OCI-LY3 (cell line): Measurements from ENCODE around the gene TRIML1.

Source experiments
- CTCF ChIP-seq: fragments of 200-600, 300-600 bp; sonication (generic); IDR thresholded peaks from 2 replicates; pipeline ENCODE4 v1.5.1; 2014; ENCODE audit warnings: antibody characterized with exemption, low read length, low read depth
- EZH2phosphoT487 ChIP-seq: fragments of 200-600 bp; shearing (Covaris generic); IDR thresholded peaks from 2 replicates; pipeline ENCODE4 v1.6.1; 2018; ENCODE audit warnings: antibody characterized with exemption, mixed run types, low read depth

DNA sequence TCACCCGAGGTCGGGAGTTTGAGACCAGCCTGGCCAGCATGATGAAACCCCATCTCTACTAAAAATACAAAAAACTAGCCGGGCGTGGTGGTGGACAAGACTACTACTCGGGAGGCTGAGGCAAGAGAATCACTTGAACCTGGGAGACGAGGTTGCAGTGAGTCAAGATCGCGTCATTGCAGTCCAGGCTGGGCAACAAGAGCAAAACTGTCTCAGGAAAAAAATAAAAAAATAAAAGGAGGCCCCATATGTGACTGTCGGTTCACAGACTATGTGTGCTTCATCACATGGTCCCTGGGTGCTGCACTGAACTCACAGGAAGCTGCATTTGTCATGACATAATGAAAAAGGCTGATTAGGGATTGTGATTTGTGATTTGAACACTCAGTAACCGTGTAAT lies 6.4 kb downstream of the TRIML1 start:
- TF ChIP-seq EZH2phosphoT487, result no peak
- TF ChIP-seq CTCF, result no peak
